Breast epithelium (tissue), 3 donors: ENCODE data around the gene PIP4K2C.

ENCODE experiments used
- CTCF ChIP-seq, 3 donors: fragments of 450-650 bp; IDR thresholded peaks; one replicate each; pipeline ENCODE4 v1.5.1; 2016 to 2017; ENCODE audit warnings: antibody characterized with exemption in 3 of 3, mild to moderate bottlenecking in 3 of 3, moderate library complexity in 3 of 3
- POLR2A ChIP-seq: fragments of 450-650 bp; IDR thresholded peaks from one replicate; pipeline ENCODE4 v1.6.1; 2016; ENCODE audit warnings: antibody characterized with exemption, mild to moderate bottlenecking, moderate library complexity

GRCh38 chr12:57604454-57604991, 13.5 kb downstream of the PIP4K2C start, which contains the start of gene DTX3:
- TF ChIP-seq CTCF (IDR thresholded peaks at IDR 0.05) (no peak), POLR2A (no peak)
